B cell (primary cell): Measurements from ENCODE around the gene TTLL1. TPM values are rescaled to one million over a fixed set of nuclear protein-coding genes. Genes with fewer than 3 reads are reported as not detected.

Experiments
- ATAC-seq: fragments of 200-7000 bp; cut with Tn5 transposase; one replicate; pipeline ENCODE4 v1.10.0; 2021; ENCODE audit warnings: low read depth, mild to moderate bottlenecking, moderate number of reproducible peaks, moderate library complexity
- CTCF ChIA-PET: fragments of 350-600 bp; sonication (Branson Sonifier 250); formaldehyde crosslinking; loops from one replicate; lab custom pipeline; 2021; ENCODE audit warnings: antibody characterized with exemption, inconsistent platforms; lab: Charles Lee
- POLR2A ChIA-PET: fragments of 350-600 bp; sonication (Branson Sonifier 250); formaldehyde crosslinking; loops from one replicate; lab custom pipeline; 2021; ENCODE audit warnings: antibody characterized with exemption; lab: Charles Lee
- DNase-seq: peaks from one replicate; pipeline ENCODE4 v3.0.0; 2013
- H2AFZ ChIP-seq: 2 replicates; pipeline ENCODE4 v1.6.1; 2012; ENCODE audit warnings: mild to moderate bottlenecking, low read depth, low read length; ENCODE audit not compliant: insufficient read depth, poor library complexity, severe bottlenecking
- H3K27ac ChIP-seq, 2 donors: 1 replicate in 1 of 2; 2 replicates in 1 of 2; pipeline ENCODE4 v1.5.1; 2012 to 2013; ENCODE audit warnings: low read length in 2 of 2, mild to moderate bottlenecking in 2 of 2, moderate library complexity in 1 of 2
- H3K27me3 ChIP-seq, 4 experiments: fragments of 200-600 bp in 1 of 4; sonication (generic) in 1 of 4; replicated peaks in 1 of 4; 1 replicate in 2 of 4; 2 replicates in 2 of 4; pipeline versions ENCODE4 v1.6.1 to v1.7.0; 2013 to 2016; ENCODE audit warnings: low read length in 3 of 4, mild to moderate bottlenecking in 2 of 4, mixed read lengths in 1 of 4, moderate library complexity in 1 of 4; ENCODE audit not compliant: insufficient read depth in 4 of 4, control insufficient read depth in 3 of 4; ENCODE audit errors: control extremely low read depth in 1 of 4
- H3K36me3 ChIP-seq, 2 experiments: replicated peaks in 1 of 2; 1 replicate in 1 of 2; 2 replicates in 1 of 2; pipeline versions ENCODE4 v1.6.1 to v1.7.1; 2013; ENCODE audit warnings: low read length in 1 of 2; ENCODE audit not compliant: insufficient read depth in 2 of 2, control insufficient read depth in 1 of 2; ENCODE audit errors: control extremely low read depth in 1 of 2, extremely low read depth in 1 of 2
- H3K4me1 ChIP-seq, 2 donors: fragments of 200-600 bp in 1 of 2; sonication (generic) in 1 of 2; 1 replicate in 1 of 2; 2 replicates in 1 of 2; pipeline versions ENCODE4 v1.5.1 to v1.6.1; 2013 to 2017; ENCODE audit warnings: low read length in 2 of 2; ENCODE audit not compliant: control insufficient read depth in 2 of 2, insufficient read depth in 2 of 2
- H3K4me2 ChIP-seq: replicated peaks from 2 replicates; pipeline ENCODE3; 2012; ENCODE audit warnings: mild to moderate bottlenecking, low read depth, low read length; ENCODE audit not compliant: poor library complexity, severe bottlenecking
- H3K4me3 ChIP-seq, 5 experiments: fragments of 200-600 bp in 1 of 5; sonication (generic) in 1 of 5; 1 replicate in 3 of 5; 2 replicates in 2 of 5; pipeline versions ENCODE4 v1.5.1 to v1.7.0; 2011 to 2016; ENCODE audit warnings: low read length in 4 of 5, mild to moderate bottlenecking in 4 of 5, low read depth in 2 of 5, control low read depth in 1 of 5, moderate library complexity in 1 of 5; ENCODE audit not compliant: insufficient read depth in 1 of 5; ENCODE audit errors: control extremely low read depth in 1 of 5, extremely low read depth in 1 of 5
- H3K79me2 ChIP-seq: fragments of 200-600 bp; sonication (generic); one replicate; pipeline ENCODE4 v1.6.0; 2016; ENCODE audit warnings: low read length; ENCODE audit not compliant: control insufficient read depth, insufficient read depth
- H3K9ac ChIP-seq: fragments of 200-600 bp; sonication (generic); 2 replicates; pipeline ENCODE4 v1.6.1; 2017; ENCODE audit warnings: mild to moderate bottlenecking, low read length, moderate library complexity
- H3K9me3 ChIP-seq, 3 donors: one replicate each; pipeline versions ENCODE4 v1.6.1 to v1.7.1; 2013; ENCODE audit warnings: low read length in 2 of 3; ENCODE audit not compliant: control insufficient read depth in 2 of 3, insufficient read depth in 1 of 3; ENCODE audit errors: control extremely low read depth in 1 of 3
- H4K20me1 ChIP-seq: 2 replicates; pipeline ENCODE4 v1.6.0; 2012; ENCODE audit warnings: mild to moderate bottlenecking, low read length; ENCODE audit not compliant: insufficient read depth, control insufficient read depth, poor library complexity, severe bottlenecking
- H3K27ac Mint-ChIP-seq: one replicate; pipeline ENCODE4 v1.8.0; 2021; ENCODE audit warnings: mixed read lengths
- H3K27me3 Mint-ChIP-seq: one replicate; pipeline ENCODE4 v1.8.0; 2021; ENCODE audit warnings: mixed read lengths
- H3K4me1 Mint-ChIP-seq: one replicate; pipeline ENCODE4 v1.8.0; 2021; ENCODE audit warnings: mixed read lengths
- H3K4me3 Mint-ChIP-seq: one replicate; pipeline ENCODE4 v1.8.0; 2021; ENCODE audit warnings: mixed read lengths
- H3K9me3 Mint-ChIP-seq: one replicate; pipeline ENCODE4 v1.8.0; 2022; ENCODE audit warnings: mixed read lengths; ENCODE audit not compliant: insufficient read depth
- EZH2 ChIP-seq: IDR thresholded peaks from 2 replicates; pipeline ENCODE4 v1.6.1; 2012; ENCODE audit warnings: borderline replicate concordance, low read depth, mild to moderate bottlenecking, moderate library complexity, low read length; ENCODE audit not compliant: insufficient read depth, poor library complexity, severe bottlenecking
- WGBS: methylation state at CpG from one replicate; pipeline ENCODE4 v1.1.5; 2013; ENCODE audit warnings: missing lambda C conversion rate; ENCODE audit not compliant: insufficient coverage; 5-methylcytosine and 5-hydroxymethylcytosine counted together
- intact Hi-C: fragments of 100-400 bp; cut with micrococcal nuclease; formaldehyde crosslinking; loops from one replicate; pipeline ENCODE4 v1.10.0; 2022
- polyA plus RNA-seq: library from polyadenylated mRNA; depleted of rRNA; stranded (reverse); fragments of >200 nt; gene quantifications from 2 replicates; pipeline ENCODE4 v1.2.3, GENCODE V29; 2012
- total RNA-seq, 2 donors: library from RNA; stranded (reverse); fragments of 120-200 nt in 1 of 2; gene quantifications; 1 replicate in 1 of 2; 2 replicates in 1 of 2; pipeline versions ENCODE4 v1.2.3 to v1.2.4, GENCODE V29; 2013 to 2022
- TF ChIP-seq, protein P1 (sequence below): fragments of 200-600 bp; IDR thresholded peaks from one replicate; pipeline ENCODE4 v1.8.0; 2022; ENCODE audit warnings: antibody characterized with exemption, mild to moderate bottlenecking

Gene TTLL1
- total and polyA plus RNA-seq, 2 donors (not counting 1 experiment from before 2014, with no cell fraction given) = 3.0 to 3.3 TPM

DNA sequence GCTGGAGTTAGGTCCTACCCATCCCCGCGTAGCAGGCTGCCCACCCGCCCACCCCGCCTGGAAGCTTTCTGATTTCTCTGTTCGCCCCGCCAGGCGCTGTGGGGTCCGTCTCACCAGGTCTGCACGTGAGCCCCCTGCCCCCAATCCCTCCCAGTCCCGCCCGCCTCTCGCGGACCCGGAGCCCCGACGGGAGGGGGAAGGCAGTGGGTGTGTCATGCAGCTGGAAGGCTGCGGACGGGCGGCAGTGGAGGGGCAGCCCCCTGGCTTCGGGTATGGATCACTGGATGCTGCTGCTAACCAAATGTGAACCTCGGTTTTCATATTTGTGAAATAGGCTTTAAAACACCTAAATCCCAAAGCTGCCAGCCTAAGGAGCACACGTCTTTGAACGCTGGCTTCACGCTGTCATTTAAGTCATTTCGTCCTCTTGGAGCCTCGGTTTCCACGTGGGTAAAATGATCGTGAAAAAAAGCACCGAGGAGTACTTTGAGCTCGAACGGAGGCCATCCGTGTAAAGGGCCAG, 20.8 kb upstream of the TTLL1 start:
- ATAC-seq (no peak), DNase-seq (no peak)
- H3K4me1 Mint-ChIP-seq = peaks cover 21% of the 10 kb centered on the region
- H3K27ac ChIP-seq = no peak overlapping the region
- peak overlapping the region; percentile 98 for H3K4me2 ChIP-seq
- H3K4me3 ChIP-seq = peak overlapping the region; percentile 22 to 73 (median 57)
- H3K9me3 ChIP-seq = peaks cover 0 to 9% (median 0%) of the 10 kb centered on the region in 3 donors
- no peak for TF ChIP-seq EZH2
- TF ChIP-seq, protein P1, sequence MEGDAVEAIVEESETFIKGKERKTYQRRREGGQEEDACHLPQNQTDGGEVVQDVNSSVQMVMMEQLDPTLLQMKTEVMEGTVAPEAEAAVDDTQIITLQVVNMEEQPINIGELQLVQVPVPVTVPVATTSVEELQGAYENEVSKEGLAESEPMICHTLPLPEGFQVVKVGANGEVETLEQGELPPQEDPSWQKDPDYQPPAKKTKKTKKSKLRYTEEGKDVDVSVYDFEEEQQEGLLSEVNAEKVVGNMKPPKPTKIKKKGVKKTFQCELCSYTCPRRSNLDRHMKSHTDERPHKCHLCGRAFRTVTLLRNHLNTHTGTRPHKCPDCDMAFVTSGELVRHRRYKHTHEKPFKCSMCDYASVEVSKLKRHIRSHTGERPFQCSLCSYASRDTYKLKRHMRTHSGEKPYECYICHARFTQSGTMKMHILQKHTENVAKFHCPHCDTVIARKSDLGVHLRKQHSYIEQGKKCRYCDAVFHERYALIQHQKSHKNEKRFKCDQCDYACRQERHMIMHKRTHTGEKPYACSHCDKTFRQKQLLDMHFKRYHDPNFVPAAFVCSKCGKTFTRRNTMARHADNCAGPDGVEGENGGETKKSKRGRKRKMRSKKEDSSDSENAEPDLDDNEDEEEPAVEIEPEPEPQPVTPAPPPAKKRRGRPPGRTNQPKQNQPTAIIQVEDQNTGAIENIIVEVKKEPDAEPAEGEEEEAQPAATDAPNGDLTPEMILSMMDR = no peak
- peak overlapping the region; percentile 71 for H3K9ac ChIP-seq
- peak overlapping the region; percentile 78 for H2AFZ ChIP-seq
- intact Hi-C loops = loop anchor here (2.0 kb wide), 2 partner anchors 21 to 27 kb away; partner anchors contain the start of gene TTLL1
- peaks cover 9% of the 10 kb centered on the region for H3K79me2 ChIP-seq
- H3K4me1 ChIP-seq = peaks cover 27 to 36% of the 10 kb centered on the region in 2 donors
- H3K36me3 ChIP-seq = no peaks in the 10 kb centered on the region
- H3K9me3 Mint-ChIP-seq = no peaks in the 10 kb centered on the region
- H3K27me3 Mint-ChIP-seq = peaks cover 36% of the 10 kb centered on the region
- H4K20me1 ChIP-seq = peaks cover 6% of the 10 kb centered on the region
- 12% methylated on average over 28 of the region's 32 CpGs for WGBS
- H3K27ac Mint-ChIP-seq = peak overlapping the region; percentile 16
- peak overlapping the region; percentile 81 for H3K4me3 Mint-ChIP-seq
- POLR2A ChIA-PET = interaction anchor here (0.7 kb wide), 1 partner anchor 29 kb away, joined by 5 read pairs; no protein-coding TSS in a partner anchor
- H3K27me3 ChIP-seq = peaks cover 0 to 67% (median 32%) of the 10 kb centered on the region in 4 experiments
- CTCF ChIA-PET = interaction anchor here (0.7 to 2.0 kb wide), 9 partner anchors 12 to 540 kb away, joined by 3 to 9 read pairs (median 4); no protein-coding TSS in a partner anchor

DNA sequence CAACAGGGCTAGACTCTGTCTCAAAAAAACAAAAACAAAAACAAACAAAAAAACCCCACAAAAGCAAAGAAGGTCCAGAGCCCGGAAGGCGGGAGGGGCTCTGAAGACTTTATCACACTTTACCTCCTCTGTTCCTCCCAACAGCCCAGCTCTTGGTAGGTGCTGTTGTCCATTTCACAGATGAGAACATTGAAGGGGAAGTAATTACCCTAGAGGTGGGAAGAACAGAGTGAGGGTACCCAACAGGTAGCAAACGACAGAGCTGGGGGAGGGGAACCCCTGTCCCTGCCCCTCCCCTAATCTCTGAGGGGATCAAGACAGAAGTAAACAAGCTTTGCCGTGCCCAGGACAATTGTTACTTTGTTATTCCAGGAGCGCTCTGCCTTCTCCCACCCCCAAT, 20.3 kb upstream of the TTLL1 start:
- intact Hi-C loops = no loop called here
- Histone ChIP-seq H3K79me2 (peaks cover 9% of the 10 kb centered on the region), H3K9me3 (peaks cover 0 to 9% (median 0%) of the 10 kb centered on the region in 3 donors), H4K20me1 (peaks cover 2% of the 10 kb centered on the region), H2AFZ (no peak overlapping the region), H3K9ac (no peak overlapping the region), H3K4me1 (peaks cover 23 to 32% of the 10 kb centered on the region in 2 donors), H3K4me2 (no peak overlapping the region), H3K27ac (no peak overlapping the region), H3K36me3 (no peaks in the 10 kb centered on the region), H3K4me3 (no peak overlapping the region), H3K27me3 (peaks cover 0 to 62% (median 30%) of the 10 kb centered on the region in 4 experiments)
- ChIA-PET POLR2A (no interaction called here), CTCF (interaction anchor here (1.1 to 2.0 kb wide), 5 partner anchors 12 to 28 kb away, joined by 4 to 9 read pairs (median 5); no protein-coding TSS in a partner anchor)
- H3K9me3 Mint-ChIP-seq = no peaks in the 10 kb centered on the region
- ATAC-seq (no peak), DNase-seq (no peak)
- H3K4me3 Mint-ChIP-seq = peak overlapping the region; percentile 47
- no peak overlapping the region for H3K27ac Mint-ChIP-seq
- no CpG with 5 or more reads among the region's 5 CpGs for WGBS
- no peak for TF ChIP-seq EZH2
- TF ChIP-seq, protein P1 = no peak
- H3K27me3 Mint-ChIP-seq = peaks cover 35% of the 10 kb centered on the region
- peaks cover 18% of the 10 kb centered on the region for H3K4me1 Mint-ChIP-seq
